Measurements from ENCODE around the gene NOTO.

DNA sequence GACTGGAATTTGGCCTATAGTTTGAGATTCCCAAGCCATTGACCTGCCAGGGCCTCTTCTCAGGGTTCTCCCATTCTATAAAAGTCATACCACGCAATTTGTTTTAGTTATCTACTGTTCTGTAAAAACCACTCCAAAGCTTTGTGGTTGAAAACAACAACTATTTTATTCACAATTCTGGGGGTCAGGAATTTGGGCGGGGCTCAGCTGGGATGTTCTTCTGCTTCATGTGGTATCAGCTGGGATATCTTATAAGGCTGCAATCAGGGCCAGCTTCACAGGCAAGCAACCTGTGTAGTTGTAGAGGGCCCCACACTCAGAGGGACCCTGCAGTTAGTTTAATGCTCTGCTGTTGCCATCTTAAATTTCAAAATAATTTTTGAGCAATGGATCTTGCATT lies 16.4 kb upstream of the NOTO start:
- no peak for TF ChIP-seq CTCF (IDR thresholded peaks at IDR 0.05)
- TF ChIP-seq POLR2A (IDR thresholded peaks at IDR 0.05) = no peak
